Liver (tissue), 9 donors: ENCODE results near the gene SFT2D1. TPM values are rescaled to one million over a fixed set of nuclear protein-coding genes. Genes with fewer than 3 reads are reported as not detected.
A peak's percentile ranks its signal among the peaks of the same experiment; 100 is the strongest.

Experiments used
- DNase-seq: peaks from one replicate; pipeline ENCODE4 v3.0.0-alpha.2; 2017; ENCODE audit warnings: low spot score
- H3K27ac ChIP-seq, 2 donors: one replicate each; pipeline ENCODE4 v1.7.0; 2013; ENCODE audit warnings: inconsistent platforms in 2 of 2, low read length in 2 of 2, control low read depth in 1 of 2, low read depth in 1 of 2, mild to moderate bottlenecking in 1 of 2
- H3K27me3 ChIP-seq, 4 donors: one replicate each; pipeline versions ENCODE4 v1.6.1 to v1.7.0; 2013; ENCODE audit warnings: low read length in 3 of 4, inconsistent platforms in 1 of 4, mild to moderate bottlenecking in 1 of 4, moderate library complexity in 1 of 4; ENCODE audit not compliant: control insufficient read depth in 4 of 4, insufficient read depth in 4 of 4
- H3K36me3 ChIP-seq, 4 donors: one replicate each; pipeline versions ENCODE4 v1.6.1 to v1.7.0; 2013; ENCODE audit warnings: low read length in 3 of 4, mild to moderate bottlenecking in 3 of 4, low read depth in 1 of 4, moderate library complexity in 1 of 4; ENCODE audit not compliant: control insufficient read depth in 4 of 4, insufficient read depth in 3 of 4
- H3K4me1 ChIP-seq, 4 donors: one replicate each; pipeline versions ENCODE4 v1.6.1 to v1.7.0; 2013; ENCODE audit warnings: low read length in 3 of 4, mild to moderate bottlenecking in 3 of 4, moderate library complexity in 1 of 4; ENCODE audit not compliant: control insufficient read depth in 4 of 4, insufficient read depth in 4 of 4
- H3K4me3 ChIP-seq, 3 donors: one replicate each; pipeline versions ENCODE4 v1.6.1 to v1.7.0; 2013; ENCODE audit warnings: low read length in 3 of 3, control low read depth in 1 of 3, low read depth in 1 of 3, mild to moderate bottlenecking in 1 of 3
- H3K9ac ChIP-seq, 2 donors: one replicate each; pipeline ENCODE4 v1.7.0; 2013; ENCODE audit warnings: low read length in 2 of 2, mild to moderate bottlenecking in 2 of 2, moderate library complexity in 2 of 2, control low read depth in 1 of 2, low read depth in 1 of 2
- H3K9me3 ChIP-seq, 4 donors: one replicate each; pipeline versions ENCODE4 v1.6.1 to v1.7.0; 2013; ENCODE audit warnings: low read length in 3 of 4; ENCODE audit not compliant: control insufficient read depth in 4 of 4
- EGR1 ChIP-seq, 2 donors: IDR thresholded peaks; 2 replicates each; pipeline ENCODE4 v1.6.1; 2016 to 2018; ENCODE audit warnings: antibody characterized with exemption in 2 of 2, low read depth in 2 of 2
- FOXA1 ChIP-seq: IDR thresholded peaks from 2 replicates; pipeline ENCODE4 v1.6.1; 2016; ENCODE audit warnings: antibody characterized with exemption
- FOXA2 ChIP-seq: IDR thresholded peaks from 2 replicates; pipeline ENCODE4 v1.6.1; 2016; ENCODE audit warnings: antibody characterized with exemption
- GABPA ChIP-seq, 2 donors: IDR thresholded peaks in 1 of 2; conservative IDR thresholded peaks in 1 of 2; 2 replicates each; pipeline ENCODE4 v1.6.1; 2016; ENCODE audit warnings: antibody characterized with exemption in 2 of 2, mild to moderate bottlenecking in 1 of 2, moderate library complexity in 1 of 2
- HNF4A ChIP-seq, 2 donors: conservative IDR thresholded peaks; 2 replicates each; pipeline ENCODE4 v1.6.1; 2016; ENCODE audit warnings: antibody characterized with exemption in 2 of 2, mild to moderate bottlenecking in 2 of 2
- HNF4G ChIP-seq: IDR thresholded peaks from 2 replicates; pipeline ENCODE4 v1.6.1; 2016; ENCODE audit warnings: antibody characterized with exemption
- JUND ChIP-seq, 2 donors: IDR thresholded peaks; 2 replicates each; pipeline ENCODE4 v1.6.1; 2016; ENCODE audit warnings: antibody characterized with exemption in 2 of 2
- NR2F2 ChIP-seq: IDR thresholded peaks from 2 replicates; pipeline ENCODE4 v1.6.1; 2016; ENCODE audit warnings: antibody characterized with exemption
- RAD21 ChIP-seq, 2 donors: IDR thresholded peaks; 2 replicates each; pipeline ENCODE4 v1.6.1; 2016; ENCODE audit warnings: antibody characterized with exemption in 2 of 2, mild to moderate bottlenecking in 2 of 2
- RXRA ChIP-seq, 2 donors: IDR thresholded peaks; 2 replicates each; pipeline ENCODE4 v1.6.1; 2017 to 2018; ENCODE audit warnings: antibody characterized with exemption in 2 of 2, mild to moderate bottlenecking in 1 of 2
- SP1 ChIP-seq: IDR thresholded peaks from 2 replicates; pipeline ENCODE4 v1.6.1; 2018; ENCODE audit warnings: antibody characterized with exemption, mild to moderate bottlenecking
- TAF1 ChIP-seq: conservative IDR thresholded peaks from 2 replicates; pipeline ENCODE4 v1.6.1; 2016; ENCODE audit warnings: antibody characterized with exemption, mild to moderate bottlenecking
- WGBS: extraction: QIAGEN DNeasy Blood & Tissue Kit; methylation state at CpG from one replicate; pipeline ENCODE4 v1.1.7; 2013; 5-methylcytosine and 5-hydroxymethylcytosine counted together
- polyA plus RNA-seq, 2 donors: library from polyadenylated mRNA; stranded (reverse) in 1 of 2; unstranded in 1 of 2; fragments of 200-250 nt in 1 of 2; fragments of >200 nt in 1 of 2; fragmentation: Nextera tagmentation in 1 of 2; extraction: Ambion mirVana in 1 of 2; gene quantifications; one replicate each; pipeline versions ENCODE4 v1.2.1 to v1.2.3, GENCODE V29; 2013 to 2015
- total RNA-seq, 2 donors: library from RNA; depleted of rRNA; stranded (reverse); fragments of >200 nt; gene quantifications; one replicate each; pipeline ENCODE4 v1.2.3, GENCODE V29; 2014
- TF ChIP-seq, protein P1 (sequence below): fragments of 150-350 bp; IDR thresholded peaks from 2 replicates; pipeline ENCODE4 v1.5.1; 2017; ENCODE audit warnings: improper control_type of control experiment, low read depth, low read length; ENCODE audit not compliant: missing input control
- TF ChIP-seq, protein P2 (sequence below): IDR thresholded peaks from 2 replicates; pipeline ENCODE4 v1.6.1; 2016; ENCODE audit warnings: antibody characterized with exemption
- TF ChIP-seq, protein P3 (sequence below): IDR thresholded peaks from 2 replicates; pipeline ENCODE4 v1.6.1; 2016; ENCODE audit warnings: antibody characterized with exemption
- TF ChIP-seq, protein P4 (sequence below): IDR thresholded peaks from 2 replicates; pipeline ENCODE4 v1.6.1; 2016; ENCODE audit warnings: antibody characterized with exemption
- TF ChIP-seq, protein P5 (sequence below): IDR thresholded peaks from 2 replicates; pipeline ENCODE4 v1.6.1; 2016; ENCODE audit warnings: antibody characterized with exemption, mild to moderate bottlenecking
- donor health status: healthy.
- donor health status: healthy.
- donor health status: healthy.
- donor health status: healthy.
- donor health status: healthy.

Gene SFT2D1
- total and polyA plus RNA-seq, 4 donors = 9.5 to 16.6 (median 15.2) TPM

DNA sequence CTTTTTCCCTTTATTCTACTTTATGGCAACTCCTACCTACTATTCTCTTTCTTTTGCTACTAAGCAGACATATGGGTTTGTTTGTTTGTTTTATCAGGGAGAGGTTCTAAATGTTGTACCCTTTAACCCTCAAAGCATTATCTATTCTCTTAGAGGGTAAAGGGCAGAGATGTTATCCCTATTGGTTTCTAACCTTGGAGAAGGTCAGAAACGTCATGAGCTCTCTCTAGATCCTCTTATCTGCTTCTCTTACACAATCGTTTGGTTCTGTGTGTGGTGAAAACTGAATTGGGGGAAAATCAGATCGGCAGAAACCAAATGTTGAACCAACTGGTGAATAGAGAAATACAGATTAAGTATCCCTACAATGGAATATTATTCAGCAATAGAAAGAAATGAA, 46.8 kb upstream of the SFT2D1 start (continued):
- TF ChIP-seq, protein P1, sequence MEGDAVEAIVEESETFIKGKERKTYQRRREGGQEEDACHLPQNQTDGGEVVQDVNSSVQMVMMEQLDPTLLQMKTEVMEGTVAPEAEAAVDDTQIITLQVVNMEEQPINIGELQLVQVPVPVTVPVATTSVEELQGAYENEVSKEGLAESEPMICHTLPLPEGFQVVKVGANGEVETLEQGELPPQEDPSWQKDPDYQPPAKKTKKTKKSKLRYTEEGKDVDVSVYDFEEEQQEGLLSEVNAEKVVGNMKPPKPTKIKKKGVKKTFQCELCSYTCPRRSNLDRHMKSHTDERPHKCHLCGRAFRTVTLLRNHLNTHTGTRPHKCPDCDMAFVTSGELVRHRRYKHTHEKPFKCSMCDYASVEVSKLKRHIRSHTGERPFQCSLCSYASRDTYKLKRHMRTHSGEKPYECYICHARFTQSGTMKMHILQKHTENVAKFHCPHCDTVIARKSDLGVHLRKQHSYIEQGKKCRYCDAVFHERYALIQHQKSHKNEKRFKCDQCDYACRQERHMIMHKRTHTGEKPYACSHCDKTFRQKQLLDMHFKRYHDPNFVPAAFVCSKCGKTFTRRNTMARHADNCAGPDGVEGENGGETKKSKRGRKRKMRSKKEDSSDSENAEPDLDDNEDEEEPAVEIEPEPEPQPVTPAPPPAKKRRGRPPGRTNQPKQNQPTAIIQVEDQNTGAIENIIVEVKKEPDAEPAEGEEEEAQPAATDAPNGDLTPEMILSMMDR = no peak
- TF ChIP-seq FOXA2 = peak; percentile 20
- TF ChIP-seq, protein P2, sequence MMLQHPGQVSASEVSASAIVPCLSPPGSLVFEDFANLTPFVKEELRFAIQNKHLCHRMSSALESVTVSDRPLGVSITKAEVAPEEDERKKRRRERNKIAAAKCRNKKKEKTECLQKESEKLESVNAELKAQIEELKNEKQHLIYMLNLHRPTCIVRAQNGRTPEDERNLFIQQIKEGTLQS = peak; percentile 30

DNA sequence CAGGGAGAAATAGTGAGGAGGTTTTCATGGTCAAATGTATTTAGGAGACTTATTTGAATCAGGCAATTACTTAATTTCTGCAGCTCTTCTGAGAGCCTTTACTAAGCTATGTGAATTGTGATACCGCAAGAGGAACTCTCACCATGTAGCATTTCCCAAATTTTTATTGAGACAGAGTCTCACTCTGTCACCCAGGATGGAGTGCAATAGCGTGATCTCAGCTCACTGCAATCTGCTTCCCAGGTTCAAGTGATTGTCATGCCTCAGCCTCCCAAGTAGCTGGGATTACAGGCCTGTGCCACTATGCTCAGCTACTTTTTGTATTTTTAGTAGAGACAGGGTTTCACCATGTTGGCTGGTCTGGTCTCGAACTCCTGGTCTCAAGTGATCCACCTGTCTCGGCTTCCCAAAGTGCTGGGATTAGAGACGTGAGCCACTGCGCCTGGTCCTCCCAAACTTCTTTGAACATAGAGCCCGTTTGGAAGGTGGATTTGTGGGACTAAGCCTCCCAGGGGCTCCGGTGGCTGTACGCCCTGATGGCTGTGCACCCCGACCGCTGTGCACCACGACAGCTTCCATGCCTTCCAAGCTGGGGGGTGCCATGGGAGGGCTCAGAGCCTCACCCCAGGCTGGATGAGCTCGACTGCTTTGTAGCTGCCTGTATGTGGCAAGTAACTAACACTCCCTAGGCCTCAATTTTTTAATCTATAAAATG, 46.1 kb upstream of the SFT2D1 start:
- DNase-seq = no peak
- H3K27me3 ChIP-seq = no peaks in the 10 kb centered on the region
- TF ChIP-seq HNF4A (conservative IDR thresholded peaks at IDR 0.05) (peak in 1 of 2 donors; percentile 2), FOXA2 (no peak), RAD21 (IDR thresholded peaks at IDR 0.05) (no peak)
- TF ChIP-seq, protein P2 = peak; percentile 18
- peak overlapping the region in 1 of 2 donors; percentile 42 for H3K9ac ChIP-seq
- WGBS = 86% methylated on average over 13 of the region's 13 CpGs
- peak overlapping the region; percentile 77 to 89 for H3K27ac ChIP-seq
- no peaks in the 10 kb centered on the region for H3K9me3 ChIP-seq
- H3K4me3 ChIP-seq = no peak overlapping the region
- peaks cover 21 to 43% (median 35%) of the 10 kb centered on the region in 4 donors for H3K4me1 ChIP-seq
- H3K36me3 ChIP-seq = no peaks in the 10 kb centered on the region

DNA sequence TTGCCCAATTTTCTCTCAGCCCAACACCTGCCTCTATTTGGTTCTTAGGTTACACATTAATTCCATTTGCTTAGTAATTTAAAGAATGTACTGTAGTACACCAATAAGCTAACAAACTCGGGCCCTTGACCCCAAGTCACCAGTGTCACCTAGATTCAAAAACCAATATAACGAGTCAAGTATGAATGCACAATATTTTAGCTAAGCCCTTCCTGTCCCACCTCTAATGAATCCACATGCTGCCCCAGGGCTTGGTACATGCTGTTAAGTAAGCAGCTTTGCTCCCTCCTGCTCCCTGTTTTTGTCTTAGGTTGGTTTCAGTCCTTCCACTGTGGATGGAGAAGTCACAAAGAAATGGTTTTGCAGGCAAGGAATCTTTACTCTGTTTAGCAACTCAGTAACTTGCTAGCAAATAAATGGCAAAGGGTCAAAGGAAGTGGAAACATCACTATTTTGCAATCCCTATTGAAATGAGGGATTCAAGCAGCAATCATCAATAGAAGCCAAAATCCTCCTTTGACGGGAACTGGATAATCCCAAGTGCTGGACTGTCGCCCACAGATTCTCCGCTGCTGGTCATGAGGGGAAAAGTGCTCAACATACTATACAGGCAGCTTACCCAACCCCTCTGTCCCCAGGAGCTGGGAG, 45.4 kb upstream of the SFT2D1 start:
- 30% methylated on average over 5 of the region's 5 CpGs for WGBS
- Histone ChIP-seq H3K27ac (peak overlapping the region; percentile 77 to 89), H3K4me3 (peak overlapping the region in 2 of 3 donors; percentile 1 to 44), H3K9me3 (no peaks in the 10 kb centered on the region), H3K4me1 (peaks cover 16 to 38% (median 32%) of the 10 kb centered on the region in 4 donors), H3K27me3 (no peaks in the 10 kb centered on the region), H3K9ac (peak overlapping the region in 1 of 2 donors; percentile 42), H3K36me3 (no peaks in the 10 kb centered on the region)
- DNase-seq = no peak
- TF ChIP-seq EGR1 (IDR thresholded peaks at IDR 0.05; ENCODE audit: low read depth in 2 of 2) (peak; percentile 81 to 87), TAF1 (no peak), FOXA2 (peak; percentile 40), NR2F2 (peak; percentile 85), FOXA1 (no peak), RXRA (IDR thresholded peaks at IDR 0.05) (peak; percentile 96 to 98), HNF4G (peak; percentile 66), JUND (IDR thresholded peaks at IDR 0.05) (peak; percentile 83 to 86), GABPA (IDR thresholded peaks at IDR 0.05 in 1 of 2, conservative IDR thresholded peaks at IDR 0.05 in 1 of 2) (peak in 1 of 2 donors; percentile 65), RAD21 (IDR thresholded peaks at IDR 0.05) (peak; percentile 25 to 28), SP1 (peak; percentile 99)
- TF ChIP-seq, protein P3, sequence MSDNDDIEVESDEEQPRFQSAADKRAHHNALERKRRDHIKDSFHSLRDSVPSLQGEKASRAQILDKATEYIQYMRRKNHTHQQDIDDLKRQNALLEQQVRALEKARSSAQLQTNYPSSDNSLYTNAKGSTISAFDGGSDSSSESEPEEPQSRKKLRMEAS = peak; percentile 68
- TF ChIP-seq, protein P1 = no peak
- TF ChIP-seq, protein P4, sequence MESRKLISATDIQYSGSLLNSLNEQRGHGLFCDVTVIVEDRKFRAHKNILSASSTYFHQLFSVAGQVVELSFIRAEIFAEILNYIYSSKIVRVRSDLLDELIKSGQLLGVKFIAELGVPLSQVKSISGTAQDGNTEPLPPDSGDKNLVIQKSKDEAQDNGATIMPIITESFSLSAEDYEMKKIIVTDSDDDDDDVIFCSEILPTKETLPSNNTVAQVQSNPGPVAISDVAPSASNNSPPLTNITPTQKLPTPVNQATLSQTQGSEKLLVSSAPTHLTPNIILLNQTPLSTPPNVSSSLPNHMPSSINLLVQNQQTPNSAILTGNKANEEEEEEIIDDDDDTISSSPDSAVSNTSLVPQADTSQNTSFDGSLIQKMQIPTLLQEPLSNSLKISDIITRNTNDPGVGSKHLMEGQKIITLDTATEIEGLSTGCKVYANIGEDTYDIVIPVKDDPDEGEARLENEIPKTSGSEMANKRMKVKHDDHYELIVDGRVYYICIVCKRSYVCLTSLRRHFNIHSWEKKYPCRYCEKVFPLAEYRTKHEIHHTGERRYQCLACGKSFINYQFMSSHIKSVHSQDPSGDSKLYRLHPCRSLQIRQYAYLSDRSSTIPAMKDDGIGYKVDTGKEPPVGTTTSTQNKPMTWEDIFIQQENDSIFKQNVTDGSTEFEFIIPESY = peak; percentile 82
- TF ChIP-seq, protein P2 = peak; percentile 69
- TF ChIP-seq, protein P5, sequence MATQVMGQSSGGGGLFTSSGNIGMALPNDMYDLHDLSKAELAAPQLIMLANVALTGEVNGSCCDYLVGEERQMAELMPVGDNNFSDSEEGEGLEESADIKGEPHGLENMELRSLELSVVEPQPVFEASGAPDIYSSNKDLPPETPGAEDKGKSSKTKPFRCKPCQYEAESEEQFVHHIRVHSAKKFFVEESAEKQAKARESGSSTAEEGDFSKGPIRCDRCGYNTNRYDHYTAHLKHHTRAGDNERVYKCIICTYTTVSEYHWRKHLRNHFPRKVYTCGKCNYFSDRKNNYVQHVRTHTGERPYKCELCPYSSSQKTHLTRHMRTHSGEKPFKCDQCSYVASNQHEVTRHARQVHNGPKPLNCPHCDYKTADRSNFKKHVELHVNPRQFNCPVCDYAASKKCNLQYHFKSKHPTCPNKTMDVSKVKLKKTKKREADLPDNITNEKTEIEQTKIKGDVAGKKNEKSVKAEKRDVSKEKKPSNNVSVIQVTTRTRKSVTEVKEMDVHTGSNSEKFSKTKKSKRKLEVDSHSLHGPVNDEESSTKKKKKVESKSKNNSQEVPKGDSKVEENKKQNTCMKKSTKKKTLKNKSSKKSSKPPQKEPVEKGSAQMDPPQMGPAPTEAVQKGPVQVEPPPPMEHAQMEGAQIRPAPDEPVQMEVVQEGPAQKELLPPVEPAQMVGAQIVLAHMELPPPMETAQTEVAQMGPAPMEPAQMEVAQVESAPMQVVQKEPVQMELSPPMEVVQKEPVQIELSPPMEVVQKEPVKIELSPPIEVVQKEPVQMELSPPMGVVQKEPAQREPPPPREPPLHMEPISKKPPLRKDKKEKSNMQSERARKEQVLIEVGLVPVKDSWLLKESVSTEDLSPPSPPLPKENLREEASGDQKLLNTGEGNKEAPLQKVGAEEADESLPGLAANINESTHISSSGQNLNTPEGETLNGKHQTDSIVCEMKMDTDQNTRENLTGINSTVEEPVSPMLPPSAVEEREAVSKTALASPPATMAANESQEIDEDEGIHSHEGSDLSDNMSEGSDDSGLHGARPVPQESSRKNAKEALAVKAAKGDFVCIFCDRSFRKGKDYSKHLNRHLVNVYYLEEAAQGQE = no peak
